ENCODE results near the gene LRRC4. TPM values are rescaled to one million over a fixed set of nuclear protein-coding genes. Genes with fewer than 3 reads are reported as not detected.

The LRRC4 gene
- total RNA-seq, 1 experiment from 2014 or later = 10.4 TPM

- no peak for DNase-seq
- Histone ChIP-seq H2AFZ (ENCODE audit: low read length) (no peak overlapping the region), H3K9me3 (ENCODE audit: control insufficient read depth, low read depth, low read length) (no peaks in the 10 kb centered on the region), H3K23me2 (ENCODE audit: insufficient read length, low read depth, low read length, poor library complexity, severe bottlenecking) (no peaks in the 10 kb centered on the region), H3K14ac (ENCODE audit: insufficient read depth, low read length) (no peak overlapping the region), H4K8ac (replicated peaks; ENCODE audit: insufficient read length, low read depth, low read length) (no peak overlapping the region), H3K4ac (ENCODE audit: low read depth, low read length) (no peak overlapping the region), H4K20me1 (ENCODE audit: control insufficient read depth, insufficient read depth, insufficient read length) (no peaks in the 10 kb centered on the region), H2BK15ac (ENCODE audit: low read depth, low read length) (no peak overlapping the region), H2BK5ac (ENCODE audit: insufficient read length, low read length) (no peak overlapping the region), H3T11ph (ENCODE audit: low read length) (no peak overlapping the region), H2BK12ac (ENCODE audit: insufficient read length, low read depth, low read length) (no peak overlapping the region), H2BK20ac (ENCODE audit: low read depth, low read length, poor library complexity, severe bottlenecking) (no peak overlapping the region), H3K23ac (ENCODE audit: insufficient read length, low read depth, low read length) (no peak overlapping the region), H3K27ac (ENCODE audit: insufficient read length, low read depth, low read length) (no peak overlapping the region), H3K79me2 (ENCODE audit: insufficient read depth, low read length) (no peaks in the 10 kb centered on the region), H3K4me2 (ENCODE audit: insufficient read depth, insufficient read length, low read length) (no peak overlapping the region), H2AK5ac (ENCODE audit: insufficient read length, low read length) (no peak overlapping the region), H3K18ac (ENCODE audit: insufficient read length, low read depth, low read length) (no peak overlapping the region), H3K79me1 (ENCODE audit: insufficient read depth, low read depth, low read length, poor library complexity, severe bottlenecking) (no peaks in the 10 kb centered on the region), H3K4me1 (ENCODE audit: insufficient read depth, low read length) (no peaks in the 10 kb centered on the region; the same call in 1 of the 2 replicates), H3K27me3 (ENCODE audit: insufficient read depth, low read length) (no peaks in the 10 kb centered on the region), H4K5ac (ENCODE audit: insufficient read length, low read depth, low read length) (no peak overlapping the region), H4K91ac (ENCODE audit: insufficient read length, low read depth, low read length) (no peak overlapping the region), H2BK120ac (ENCODE audit: low read depth, low read length, poor library complexity, severe bottlenecking) (no peak overlapping the region), H3K9ac (ENCODE audit: extremely low read depth, insufficient read length, low read length) (no peak overlapping the region), H3K56ac (ENCODE audit: insufficient read length, low read depth, low read length) (no peak overlapping the region)
- H3K27me3 Mint-ChIP-seq (ENCODE audit: low read depth) = no peaks in the 10 kb centered on the region; the same call in 1 of the 2 replicates
- TF ChIP-seq CTCF (conservative IDR thresholded peaks at IDR 0.05) = no peak
- no peaks in the 10 kb centered on the region for H3K9me3 Mint-ChIP-seq
- no peak overlapping the region for H3K4me3 Mint-ChIP-seq
- peaks cover 0 to 4% (median 0%) of the 10 kb centered on the region in 3 experiments; a peak in 3 of 7 replicates for H3K36me3 Mint-ChIP-seq (ENCODE audit: insufficient read depth in 1 of 3, low read depth in 3 of 3)
- no peak overlapping the region; a peak in 1 of 7 replicates for H3K27ac Mint-ChIP-seq
- no CpG with 5 or more reads among the region's 2 CpGs for WGBS (ENCODE audit: extremely low coverage, insufficient read length, low lambda C conversion rate)
- peaks cover 32 to 35% of the 10 kb centered on the region in 2 experiments for H3K4me1 Mint-ChIP-seq
Observed at GRCh38 chr7:128011131-128011661, 20.0 kb downstream of the LRRC4 start.
